Kidney epithelial cell (primary cell): Measurements from ENCODE around the gene PTPN3. TPM values are rescaled to one million over a fixed set of nuclear protein-coding genes. Genes with fewer than 3 reads are reported as not detected.

Experiments used
- DNase-seq: peaks from one replicate; pipeline ENCODE4 v3.0.0-alpha.2; 2010; ENCODE audit warnings: low read depth
- H3K27me3 ChIP-seq: 2 replicates; pipeline ENCODE4 v1.6.0; 2011; ENCODE audit warnings: low read length; ENCODE audit not compliant: control insufficient read depth, insufficient read depth
- H3K36me3 ChIP-seq: 2 replicates; pipeline ENCODE4 v1.5.1; 2011; ENCODE audit warnings: low read length; ENCODE audit not compliant: control insufficient read depth, insufficient read depth
- H3K4me3 ChIP-seq: 2 replicates; pipeline ENCODE4 v1.5.1; 2011; ENCODE audit warnings: low read depth, mild to moderate bottlenecking, control low read depth, low read length
- total RNA-seq: library from RNA; depleted of rRNA; stranded (reverse); fragments of >200 nt; gene quantifications from 2 replicates; pipeline ENCODE4 v1.2.3, GENCODE V29; 2015
- TF ChIP-seq, protein P1 (sequence below): IDR thresholded peaks from 2 replicates; pipeline ENCODE4 v1.5.1; 2011; ENCODE audit warnings: mild to moderate bottlenecking, moderate library complexity, low read length, control low read depth, inconsistent platforms; ENCODE audit not compliant: insufficient read depth, poor library complexity, severe bottlenecking

PTPN3 gene
- total RNA-seq, 1 donor from 2014 or later: 33.6 TPM

DNA sequence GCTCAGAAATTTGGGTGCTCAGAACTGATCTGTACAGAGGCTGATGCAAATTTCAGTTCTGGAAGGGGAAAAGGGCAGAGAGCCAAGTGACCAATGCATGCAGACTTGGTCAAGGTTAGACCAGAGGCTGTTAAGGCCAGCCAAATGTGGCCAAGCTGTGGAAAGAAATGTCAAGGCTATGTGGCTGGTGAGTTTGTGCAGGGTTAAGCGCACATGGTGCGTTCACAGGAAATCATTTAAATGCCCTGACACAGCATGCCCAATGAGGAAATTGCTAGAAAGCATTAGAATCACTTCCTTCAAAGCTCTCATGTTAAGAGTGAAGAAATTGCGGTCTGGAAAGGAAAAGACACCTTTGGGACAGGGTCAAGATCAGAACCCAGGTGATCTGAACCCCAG, 58.0 kb downstream of the PTPN3 start:
- TF ChIP-seq, protein P1, sequence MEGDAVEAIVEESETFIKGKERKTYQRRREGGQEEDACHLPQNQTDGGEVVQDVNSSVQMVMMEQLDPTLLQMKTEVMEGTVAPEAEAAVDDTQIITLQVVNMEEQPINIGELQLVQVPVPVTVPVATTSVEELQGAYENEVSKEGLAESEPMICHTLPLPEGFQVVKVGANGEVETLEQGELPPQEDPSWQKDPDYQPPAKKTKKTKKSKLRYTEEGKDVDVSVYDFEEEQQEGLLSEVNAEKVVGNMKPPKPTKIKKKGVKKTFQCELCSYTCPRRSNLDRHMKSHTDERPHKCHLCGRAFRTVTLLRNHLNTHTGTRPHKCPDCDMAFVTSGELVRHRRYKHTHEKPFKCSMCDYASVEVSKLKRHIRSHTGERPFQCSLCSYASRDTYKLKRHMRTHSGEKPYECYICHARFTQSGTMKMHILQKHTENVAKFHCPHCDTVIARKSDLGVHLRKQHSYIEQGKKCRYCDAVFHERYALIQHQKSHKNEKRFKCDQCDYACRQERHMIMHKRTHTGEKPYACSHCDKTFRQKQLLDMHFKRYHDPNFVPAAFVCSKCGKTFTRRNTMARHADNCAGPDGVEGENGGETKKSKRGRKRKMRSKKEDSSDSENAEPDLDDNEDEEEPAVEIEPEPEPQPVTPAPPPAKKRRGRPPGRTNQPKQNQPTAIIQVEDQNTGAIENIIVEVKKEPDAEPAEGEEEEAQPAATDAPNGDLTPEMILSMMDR: no peak
- Histone ChIP-seq H3K4me3 (no peak overlapping the region), H3K36me3 (peaks cover 2% of the 10 kb centered on the region), H3K27me3 (no peaks in the 10 kb centered on the region)
- DNase-seq: no peak

GRCh38 chr9:109439378-109440116, 58.6 kb downstream of the PTPN3 start:
- H3K36me3 ChIP-seq: peaks cover 2% of the 10 kb centered on the region
- no peak for DNase-seq
- TF ChIP-seq, protein P1: no peak
- H3K4me3 ChIP-seq: no peak overlapping the region
- H3K27me3 ChIP-seq: no peaks in the 10 kb centered on the region

DNA sequence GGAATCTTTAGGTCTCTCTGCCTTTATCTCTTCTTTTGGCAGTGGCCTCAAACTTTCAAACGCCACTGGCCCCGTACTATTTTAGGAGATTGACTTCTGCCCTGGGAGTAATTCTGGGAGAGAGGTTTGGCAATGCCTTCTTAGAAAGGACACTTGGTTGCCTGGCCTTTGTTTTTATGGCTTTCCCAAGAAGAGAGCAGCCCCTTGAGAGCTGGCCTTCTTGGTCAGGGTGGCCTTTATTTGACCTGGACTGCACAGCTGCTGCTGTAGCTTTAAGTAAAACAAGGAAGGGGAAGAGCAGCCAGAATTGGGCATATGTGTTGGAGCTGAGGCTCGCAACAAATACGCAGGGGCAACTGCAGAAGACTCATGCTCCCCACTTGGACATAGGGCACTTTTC, 60.8 kb downstream of the PTPN3 start:
- H3K27me3 ChIP-seq: no peaks in the 10 kb centered on the region
- DNase-seq: no peak
- peaks cover 2% of the 10 kb centered on the region for H3K36me3 ChIP-seq
- H3K4me3 ChIP-seq: no peak overlapping the region
- TF ChIP-seq, protein P1: no peak

GRCh38 chr9:109436071-109436470, 62.0 kb downstream of the PTPN3 start:
- H3K36me3 ChIP-seq: peaks cover 2% of the 10 kb centered on the region
- no peaks in the 10 kb centered on the region for H3K27me3 ChIP-seq
- TF ChIP-seq, protein P1: no peak
- DNase-seq: no peak
- no peak overlapping the region for H3K4me3 ChIP-seq

DNA sequence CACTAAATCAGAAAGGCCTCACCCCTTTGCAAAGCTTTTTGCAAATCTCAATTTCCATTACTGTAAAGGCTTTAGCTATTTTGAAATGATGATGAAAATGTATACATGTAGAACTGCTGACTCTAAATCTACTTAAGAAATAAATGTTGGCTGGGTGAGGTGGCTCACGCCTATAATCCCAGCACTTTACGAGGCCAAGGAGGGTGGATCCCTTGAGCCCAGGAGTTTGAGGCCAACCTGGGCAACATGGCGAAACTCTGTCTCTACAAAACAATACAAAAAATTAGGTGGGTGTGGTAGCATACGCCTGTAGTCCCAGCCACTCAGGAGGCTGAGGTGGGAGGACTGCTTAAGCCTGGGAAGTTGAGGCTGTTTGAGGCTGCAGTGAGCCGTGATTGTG, 64.6 kb downstream of the PTPN3 start:
- DNase-seq: no peak
- no peak overlapping the region for H3K4me3 ChIP-seq
- H3K36me3 ChIP-seq: peaks cover 6% of the 10 kb centered on the region
- no peaks in the 10 kb centered on the region for H3K27me3 ChIP-seq
- TF ChIP-seq, protein P1: no peak

DNA sequence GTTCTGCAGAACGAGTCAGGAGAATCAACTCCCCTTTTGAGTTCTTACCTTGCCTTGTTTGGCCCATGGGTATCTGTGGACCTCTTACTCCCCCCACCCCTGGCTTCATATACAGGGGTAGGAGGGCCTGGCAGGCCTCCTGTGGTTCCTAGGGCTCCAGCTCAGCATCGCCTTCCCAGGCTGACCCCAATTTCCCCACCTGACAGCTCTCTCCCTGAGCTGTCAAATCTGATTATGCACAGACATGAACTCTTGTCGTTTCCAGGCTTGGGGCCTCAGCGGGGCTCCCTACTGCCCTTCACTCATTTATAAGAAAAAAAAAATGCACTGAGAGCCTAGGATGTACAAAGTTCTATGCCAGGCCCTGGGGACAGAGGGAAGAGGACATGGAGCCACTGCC, 67.9 kb downstream of the PTPN3 start:
- Histone ChIP-seq H3K27me3 (no peaks in the 10 kb centered on the region), H3K4me3 (no peak overlapping the region), H3K36me3 (peaks cover 4% of the 10 kb centered on the region)
- DNase-seq: no peak
- TF ChIP-seq, protein P1: no peak
